Common myeloid progenitor, CD34-positive (primary cell): ENCODE results near the gene TMEM198. TPM values are rescaled to one million over a fixed set of nuclear protein-coding genes. Genes with fewer than 3 reads are reported as not detected.

Experiments used
- CTCF ChIA-PET: fragments of 350-600 bp; sonication (Branson Sonifier 250); formaldehyde crosslinking; loops from one replicate; lab custom pipeline; 2021; ENCODE audit warnings: antibody characterized with exemption; lab: Charles Lee
- POLR2A ChIA-PET: fragments of 350-600 bp; sonication (Branson Sonifier 250); formaldehyde crosslinking; loops from one replicate; lab custom pipeline; 2021; ENCODE audit warnings: antibody characterized with exemption; lab: Charles Lee
- DNase-seq, 3 donors: peaks; one replicate each; pipeline versions ENCODE4 v3.0.0 to v3.0.0-alpha.2; 2013
- H3K27ac ChIP-seq, 2 experiments: 1 replicate in 1 of 2; 2 replicates in 1 of 2; pipeline ENCODE4 v1.7.0; 2013; ENCODE audit warnings: inconsistent platforms in 2 of 2, low read length in 2 of 2, mild to moderate bottlenecking in 2 of 2, low read depth in 1 of 2, moderate library complexity in 1 of 2; ENCODE audit not compliant: severe bottlenecking in 2 of 2, insufficient read depth in 1 of 2, poor library complexity in 1 of 2
- H3K27me3 ChIP-seq, 5 experiments: replicated peaks in 2 of 5; 1 replicate in 3 of 5; 2 replicates in 2 of 5; pipeline versions ENCODE4 v1.6.1 to v1.7.0; 2013; ENCODE audit warnings: low read length in 4 of 5, mild to moderate bottlenecking in 2 of 5, moderate library complexity in 2 of 5, inconsistent platforms in 1 of 5; ENCODE audit not compliant: insufficient read depth in 5 of 5, control insufficient read depth in 4 of 5
- H3K36me3 ChIP-seq, 4 experiments: 1 replicate in 2 of 4; 2 replicates in 2 of 4; pipeline versions ENCODE4 v1.6.1 to v1.7.0; 2013; ENCODE audit warnings: low read length in 3 of 4, control low read depth in 1 of 4, mild to moderate bottlenecking in 1 of 4; ENCODE audit not compliant: control insufficient read depth in 4 of 4, insufficient read depth in 4 of 4
- H3K4me1 ChIP-seq, 4 experiments: 1 replicate in 3 of 4; 2 replicates in 1 of 4; pipeline versions ENCODE4 v1.6.1 to v1.7.1; 2013; ENCODE audit warnings: low read length in 3 of 4, mild to moderate bottlenecking in 3 of 4, control low read depth in 1 of 4, inconsistent platforms in 1 of 4, moderate library complexity in 1 of 4; ENCODE audit not compliant: control insufficient read depth in 4 of 4, insufficient read depth in 4 of 4; ENCODE audit errors: control extremely low read depth in 1 of 4
- H3K4me3 ChIP-seq, 7 experiments: 1 replicate in 4 of 7; 2 replicates in 3 of 7; pipeline versions ENCODE4 v1.5.1 to v1.7.0; 2013; ENCODE audit warnings: mild to moderate bottlenecking in 7 of 7, low read length in 6 of 7, moderate library complexity in 6 of 7, inconsistent platforms in 2 of 7, low read depth in 2 of 7, control low read depth in 1 of 7; ENCODE audit not compliant: insufficient read depth in 4 of 7, control insufficient read depth in 1 of 7; ENCODE audit errors: extremely low read depth in 1 of 7
- H3K9me3 ChIP-seq, 5 experiments: 1 replicate in 4 of 5; 2 replicates in 1 of 5; pipeline versions ENCODE4 v1.6.1 to v1.7.1; 2013; ENCODE audit warnings: low read length in 4 of 5, mild to moderate bottlenecking in 2 of 5, inconsistent platforms in 1 of 5, low read depth in 1 of 5, moderate library complexity in 1 of 5; ENCODE audit not compliant: control insufficient read depth in 4 of 5, insufficient read depth in 2 of 5; ENCODE audit errors: control extremely low read depth in 1 of 5
- WGBS: methylation state at CpG from one replicate; pipeline ENCODE4 v1.1.5; 2013; ENCODE audit not compliant: insufficient coverage; 5-methylcytosine and 5-hydroxymethylcytosine counted together
- polyA plus RNA-seq: library from polyadenylated mRNA; unstranded; fragments of 120-200 nt; gene quantifications from one replicate; pipeline ENCODE4 v1.2.1, GENCODE V29; 2013

The TMEM198 gene
- polyA plus RNA-seq = 0.28 TPM

- Histone ChIP-seq H3K27ac (no peak within 1 kb of the TSS), H3K4me1 (peaks cover 0 to 29% (median 23%) of the 10 kb centered on the region in 4 experiments), H3K27me3 (peaks cover 0 to 38% (median 24%) of the 10 kb centered on the region in 5 experiments), H3K36me3 (no peaks in the 10 kb centered on the region), H3K9me3 (no peaks in the 10 kb centered on the region), H3K4me3 (peak within 1 kb of the TSS; percentile 39 to 79 (median 62))
- ChIA-PET POLR2A (interaction anchor here (0.8 kb wide), 1 partner anchor 9 kb away, joined by 4 read pairs; no protein-coding TSS in a partner anchor), CTCF (interaction anchor here (0.9 to 43.1 kb wide), 7 partner anchors 8 to 146 kb away, joined by 3 to 1724 read pairs (median 37); partner anchors contain the start of genes ASIC4, GMPPA, INHA and OBSL1)
- WGBS = 0% methylated on average over 46 of the region's 75 CpGs
- peak; percentile 95 to 98 (median 97) for DNase-seq
Measured at GRCh38 chr2:219543596-219544358, at the start of gene TMEM198, which contains the start of gene CHPF. Gene TMEM198, plus strand, starts transcription at chr2:219544028. Its CDS starts 700 bp downstream, at chr2:219544728. Gene CHPF, minus strand, starts transcription at chr2:219543809. Its CDS starts 271 bp downstream, at chr2:219543538.

GRCh38 chr2:219494952-219495530 lies 48.8 kb upstream of the TMEM198 start:
- Histone ChIP-seq H3K27me3 (peaks cover 0 to 77% (median 28%) of the 10 kb centered on the region in 5 experiments), H3K4me1 (peaks cover 4 to 40% (median 24%) of the 10 kb centered on the region in 4 experiments), H3K36me3 (no peaks in the 10 kb centered on the region), H3K27ac (no peak overlapping the region), H3K4me3 (no peak overlapping the region), H3K9me3 (no peaks in the 10 kb centered on the region)
- POLR2A ChIA-PET = interaction anchor here (1.0 to 1.3 kb wide), 2 partner anchors 11 to 13 kb away, joined by 3 read pairs; no protein-coding TSS in a partner anchor
- 32% methylated on average over 7 of the region's 10 CpGs for WGBS
- DNase-seq = no peak
- CTCF ChIA-PET = interaction anchor here (0.6 to 60.5 kb wide), 17 partner anchors 11 to 475 kb away, joined by 3 to 1724 read pairs (median 4); partner anchors contain the start of genes ASIC4, CHPF, DES and TMEM198

GRCh38 chr2:219495531-219496122 lies 48.2 kb upstream of the TMEM198 start:
- 47% methylated on average over 10 of the region's 14 CpGs for WGBS
- Histone ChIP-seq H3K4me3 (no peak overlapping the region), H3K36me3 (no peaks in the 10 kb centered on the region), H3K27ac (no peak overlapping the region), H3K9me3 (no peaks in the 10 kb centered on the region), H3K4me1 (peaks cover 4 to 41% (median 26%) of the 10 kb centered on the region in 4 experiments), H3K27me3 (peaks cover 0 to 76% (median 28%) of the 10 kb centered on the region in 5 experiments)
- CTCF ChIA-PET = interaction anchor here (0.6 to 60.5 kb wide), 15 partner anchors 12 to 476 kb away, joined by 3 to 1724 read pairs (median 4); partner anchors contain the start of genes ASIC4, CHPF, DES and TMEM198
- POLR2A ChIA-PET = interaction anchor here (1.0 to 1.3 kb wide), 2 partner anchors 12 to 13 kb away, joined by 3 read pairs; no protein-coding TSS in a partner anchor
- peak; percentile 78 to 81 (median 80) for DNase-seq

- Histone ChIP-seq H3K4me1 (peaks cover 4 to 41% (median 26%) of the 10 kb centered on the region in 4 experiments), H3K27me3 (peaks cover 0 to 70% (median 28%) of the 10 kb centered on the region in 5 experiments), H3K27ac (no peak overlapping the region), H3K9me3 (no peaks in the 10 kb centered on the region), H3K4me3 (no peak overlapping the region), H3K36me3 (no peaks in the 10 kb centered on the region)
- 16% methylated on average over 13 of the region's 20 CpGs for WGBS
- CTCF ChIA-PET = interaction anchor here (0.9 to 60.5 kb wide), 9 partner anchors 12 to 94 kb away, joined by 3 to 1724 read pairs (median 4); partner anchors contain the start of genes ASIC4, CHPF and TMEM198
- no peak for DNase-seq
- POLR2A ChIA-PET = interaction anchor here (0.7 kb wide), 1 partner anchor 33 kb away, joined by 4 read pairs; no protein-coding TSS in a partner anchor
Measured at GRCh38 chr2:219496247-219496824, 47.5 kb upstream of the TMEM198 start.

- Histone ChIP-seq H3K4me1 (peaks cover 4 to 41% (median 26%) of the 10 kb centered on the region in 4 experiments), H3K9me3 (no peaks in the 10 kb centered on the region), H3K4me3 (peak overlapping the region in 4 of 7 experiments; percentile 21 to 83 (median 39)), H3K27ac (no peak overlapping the region), H3K36me3 (no peaks in the 10 kb centered on the region), H3K27me3 (peaks cover 0 to 64% (median 28%) of the 10 kb centered on the region in 5 experiments)
- 5% methylated on average over 61 of the region's 61 CpGs for WGBS
- ChIA-PET POLR2A (interaction anchor here (0.7 kb wide), 1 partner anchor 32 kb away, joined by 4 read pairs; no protein-coding TSS in a partner anchor), CTCF (interaction anchor here (0.9 to 60.5 kb wide), 4 partner anchors 13 to 27 kb away, joined by 3 to 1724 read pairs (median 42); partner anchors contain the start of genes ASIC4, CHPF and TMEM198)
- no peak for DNase-seq
Measured at GRCh38 chr2:219496825-219497494, 46.9 kb upstream of the TMEM198 start.
